MM.1S (cell line): ENCODE results near the gene MLLT1.

Experiments
- DNase-seq: peaks from one replicate; pipeline ENCODE4 v3.0.0-alpha.2; 2015
- H2AFZ ChIP-seq: fragments of 300-600 bp; sonication (generic); 2 replicates; pipeline ENCODE4 v1.6.0; 2016; ENCODE audit warnings: antibody characterized with exemption, low read length
- H3F3A ChIP-seq: fragments of 300-600 bp; sonication (generic); 2 replicates; pipeline ENCODE4 v1.6.1; 2016; ENCODE audit warnings: mild to moderate bottlenecking, antibody characterized with exemption, low read length, moderate library complexity, mixed read lengths; ENCODE audit not compliant: insufficient read depth
- H3K27ac ChIP-seq: fragments of 300-600 bp; sonication (generic); 2 replicates; pipeline ENCODE4 v1.5.1; 2016; ENCODE audit warnings: mild to moderate bottlenecking, low read length
- H3K27me3 ChIP-seq: fragments of 300-600 bp; sonication (generic); replicated peaks from 2 replicates; pipeline ENCODE4 v1.6.0; 2016; ENCODE audit warnings: low read length; ENCODE audit not compliant: insufficient read depth
- H3K36me3 ChIP-seq: fragments of 300-600 bp; sonication (generic); replicated peaks from 2 replicates; pipeline ENCODE4 v1.6.1; 2016; ENCODE audit warnings: mild to moderate bottlenecking, low read length, mixed read lengths; ENCODE audit not compliant: insufficient read depth
- H3K4me1 ChIP-seq: fragments of 300-600 bp; sonication (generic); 2 replicates; pipeline ENCODE4 v1.6.1; 2016; ENCODE audit warnings: low read length, mixed read lengths
- H3K4me2 ChIP-seq: fragments of 300-600 bp; sonication (generic); 2 replicates; pipeline ENCODE4 v1.6.0; 2016; ENCODE audit warnings: low read depth, low read length
- H3K4me3 ChIP-seq: fragments of 300-600 bp; sonication (generic); 2 replicates; pipeline ENCODE4 v1.5.1; 2016; ENCODE audit warnings: low read length, mixed read lengths
- H3K79me2 ChIP-seq: fragments of 300-600 bp; sonication (generic); 2 replicates; pipeline ENCODE4 v1.6.1; 2016; ENCODE audit warnings: mixed run types, low read length, mixed read lengths
- H3K9ac ChIP-seq: fragments of 300-600 bp; sonication (generic); 2 replicates; pipeline ENCODE4 v1.6.1; 2016; ENCODE audit warnings: low read length, mixed read lengths
- H3K9me2 ChIP-seq: fragments of 300-600 bp; sonication (generic); replicated peaks from 2 replicates; pipeline ENCODE4 v1.6.1; 2016; ENCODE audit warnings: mild to moderate bottlenecking, low read length, mixed read lengths; ENCODE audit not compliant: insufficient read depth
- H3K9me3 ChIP-seq: fragments of 300-600 bp; sonication (generic); replicated peaks from 2 replicates; pipeline ENCODE4 v1.6.1; 2016; ENCODE audit warnings: mild to moderate bottlenecking, low read length, mixed read lengths; ENCODE audit not compliant: insufficient read depth
- H4K20me1 ChIP-seq: fragments of 300-600 bp; sonication (generic); 2 replicates; pipeline ENCODE4 v1.6.1; 2016; ENCODE audit warnings: mild to moderate bottlenecking, low read length, moderate library complexity, mixed read lengths; ENCODE audit not compliant: insufficient read depth
- CTCF ChIP-seq: fragments of 300-600 bp; sonication (generic); IDR thresholded peaks from 2 replicates; pipeline ENCODE4 v1.5.1; 2016; ENCODE audit warnings: antibody characterized with exemption, low read length, mixed read lengths
- EZH2 ChIP-seq: fragments of 300-600 bp; sonication (generic); optimal IDR thresholded peaks from 2 replicates; pipeline ENCODE3; 2017; ENCODE audit warnings: low read depth, mild to moderate bottlenecking, antibody characterized with exemption, low read length, mixed read lengths
- EZH2phosphoT487 ChIP-seq: fragments of 300-600 bp; sonication (generic); IDR thresholded peaks from 2 replicates; pipeline ENCODE4 v1.6.1; 2018; ENCODE audit warnings: antibody characterized with exemption, low read length

MLLT1 gene

GRCh38 chr19:6234527-6234926 lies 45.2 kb downstream of the MLLT1 start:
- H3K79me2 ChIP-seq: peaks cover 98% of the 10 kb centered on the region
- H3K9me2 ChIP-seq: no peaks in the 10 kb centered on the region
- H3K4me2 ChIP-seq: no peak overlapping the region
- no peaks in the 10 kb centered on the region for H3K27me3 ChIP-seq
- DNase-seq: no peak
- no peak overlapping the region for H3K27ac ChIP-seq
- TF ChIP-seq EZH2phosphoT487: no peak
- TF ChIP-seq CTCF: no peak
- TF ChIP-seq EZH2: no peak
- H3K4me3 ChIP-seq: no peak overlapping the region
- H2AFZ ChIP-seq: no peak overlapping the region
- H3K9me3 ChIP-seq: no peaks in the 10 kb centered on the region
- H3K9ac ChIP-seq: no peak overlapping the region
- no peaks in the 10 kb centered on the region for H3K4me1 ChIP-seq
- no peaks in the 10 kb centered on the region for H3K36me3 ChIP-seq
- no peaks in the 10 kb centered on the region for H3F3A ChIP-seq
- peaks cover 6% of the 10 kb centered on the region; the same call in 1 of the 2 replicates for H4K20me1 ChIP-seq

DNA sequence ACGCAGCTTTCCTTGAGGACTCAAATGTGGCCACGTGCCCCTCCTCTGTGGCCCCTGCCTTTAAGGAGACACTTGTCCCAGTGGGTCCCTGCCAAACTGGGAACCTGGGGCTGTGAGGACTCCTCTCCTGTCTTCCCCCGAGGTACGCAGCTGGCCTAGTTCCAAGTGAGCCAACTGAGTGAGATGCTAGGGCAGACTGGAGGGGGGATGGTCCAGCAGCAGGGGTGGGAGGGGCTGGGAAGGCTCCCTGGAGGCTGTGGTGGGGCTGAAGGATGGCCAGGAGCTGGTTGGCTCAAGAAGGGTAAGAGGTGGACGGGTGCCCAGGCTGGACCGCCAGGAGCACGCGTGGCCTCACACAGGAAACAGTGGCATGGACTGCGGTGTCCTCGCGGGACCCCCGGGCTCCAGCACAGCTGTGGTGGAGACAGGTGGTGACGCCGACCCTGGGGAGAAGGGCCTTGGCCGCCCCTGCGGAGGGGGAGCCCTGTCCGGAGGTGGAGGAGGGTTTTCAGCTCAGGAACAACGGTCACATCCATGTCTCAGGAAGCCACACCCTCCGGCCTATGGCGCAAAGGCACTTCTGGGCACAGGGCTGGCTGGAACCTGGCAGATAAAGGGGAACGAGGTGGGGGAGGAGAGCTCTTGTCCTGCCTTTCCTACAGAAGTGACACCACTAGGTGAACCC lies 45.8 kb downstream of the MLLT1 start:
- no peaks in the 10 kb centered on the region for H3K9me2 ChIP-seq
- no peak overlapping the region for H2AFZ ChIP-seq
- no peak for TF ChIP-seq EZH2phosphoT487
- TF ChIP-seq EZH2: no peak
- no peak for TF ChIP-seq CTCF
- no peaks in the 10 kb centered on the region for H3F3A ChIP-seq
- H3K79me2 ChIP-seq: peaks cover 98% of the 10 kb centered on the region
- no peak overlapping the region for H3K27ac ChIP-seq
- H3K27me3 ChIP-seq: no peaks in the 10 kb centered on the region
- H3K4me2 ChIP-seq: no peak overlapping the region
- H4K20me1 ChIP-seq: peaks cover 6% of the 10 kb centered on the region; the same call in 1 of the 2 replicates
- no peak for DNase-seq
- no peak overlapping the region for H3K4me3 ChIP-seq
- no peaks in the 10 kb centered on the region for H3K4me1 ChIP-seq
- no peaks in the 10 kb centered on the region for H3K9me3 ChIP-seq
- H3K36me3 ChIP-seq: no peaks in the 10 kb centered on the region
- H3K9ac ChIP-seq: no peak overlapping the region

- Histone ChIP-seq H3K27me3 (no peaks in the 10 kb centered on the region), H3K36me3 (no peaks in the 10 kb centered on the region), H3K4me1 (no peaks in the 10 kb centered on the region), H3K9me2 (no peaks in the 10 kb centered on the region), H3K27ac (no peak overlapping the region), H3K9ac (no peak overlapping the region), H4K20me1 (peaks cover 6% of the 10 kb centered on the region; the same call in 1 of the 2 replicates), H3K79me2 (peaks cover 98% of the 10 kb centered on the region), H2AFZ (no peak overlapping the region), H3F3A (no peaks in the 10 kb centered on the region), H3K4me2 (no peak overlapping the region), H3K4me3 (no peak overlapping the region), H3K9me3 (no peaks in the 10 kb centered on the region)
- no peak for DNase-seq
- no peak for TF ChIP-seq CTCF
- TF ChIP-seq EZH2: no peak
- TF ChIP-seq EZH2phosphoT487: no peak
Observed at GRCh38 chr19:6233056-6233826, 46.5 kb downstream of the MLLT1 start.
